ENCODE results near the gene PLD5.

GRCh38 chr1:242427519-242427918 is 97.0 kb downstream of the PLD5 start:
- TF ChIP-seq CTCF (IDR thresholded peaks at IDR 0.05; ENCODE audit: low read length) (no peak), EZH2 (optimal IDR thresholded peaks at IDR 0.05; ENCODE audit: low read depth, low read length) (no peak)

All from MM.1S (cell line).